SH-SY5Y (cell line): ENCODE results near the gene SMIM23.

Experiments used
- GATA2 ChIP-seq: IDR thresholded peaks from 2 replicates; pipeline ENCODE4 v1.6.1; 2011; ENCODE audit warnings: mild to moderate bottlenecking, low read depth, low read length
- GATA3 ChIP-seq: IDR thresholded peaks from 2 replicates; pipeline ENCODE4 v1.6.1; 2011; ENCODE audit warnings: low read depth, mild to moderate bottlenecking, low read length, moderate library complexity

GRCh38 chr5:171750311-171750788, 35.3 kb upstream of the SMIM23 start:
- TF ChIP-seq GATA2, result no peak
- TF ChIP-seq GATA3, result no peak
